Prostate gland (tissue), 2 donors: ENCODE results near the gene RUNDC3A. TPM values are rescaled to one million over a fixed set of nuclear protein-coding genes. Genes with fewer than 3 reads are reported as not detected.

ENCODE experiments used
- DNase-seq: peaks from one replicate; pipeline ENCODE4 v3.0.0-alpha.2; 2019; ENCODE audit warnings: low spot score
- H3K27ac ChIP-seq, 2 donors: fragments of 200-600 bp; sonication (generic); 2 replicates each; pipeline ENCODE4 v1.5.1; 2017 to 2019
- H3K27me3 ChIP-seq: fragments of 200-600 bp; sonication (generic); replicated peaks from 2 replicates; pipeline ENCODE4 v1.5.1; 2019; ENCODE audit not compliant: insufficient read depth
- H3K36me3 ChIP-seq, 2 donors: fragments of 200-600 bp; sonication (generic); 1 replicate in 1 of 2; 2 replicates in 1 of 2; pipeline versions ENCODE4 v1.5.1 to v1.8.1; 2017 to 2019
- H3K4me1 ChIP-seq: fragments of 200-600 bp; sonication (generic); replicated peaks from 2 replicates; pipeline ENCODE4 v1.5.1; 2019
- H3K4me3 ChIP-seq, 2 donors: fragments of 200-600 bp; sonication (generic); 2 replicates each; pipeline ENCODE4 v1.5.1; 2017 to 2019
- H3K9me3 ChIP-seq: fragments of 200-600 bp; sonication (generic); 2 replicates; pipeline ENCODE4 v1.5.1; 2017
- CTCF ChIP-seq, 4 experiments: fragments of 200-600 bp in 2 of 4; fragments of 450-650 bp in 2 of 4; sonication (generic) in 2 of 4; IDR thresholded peaks; 1 replicate in 3 of 4; 2 replicates in 1 of 4; pipeline ENCODE4 v1.5.1; 2016 to 2019; ENCODE audit warnings: antibody characterized with exemption in 4 of 4, mild to moderate bottlenecking in 2 of 4, moderate library complexity in 2 of 4
- POLR2A ChIP-seq: fragments of 450-650 bp; IDR thresholded peaks from one replicate; pipeline ENCODE4 v1.6.1; 2016; ENCODE audit warnings: antibody characterized with exemption, mild to moderate bottlenecking
- POLR2AphosphoS5 ChIP-seq: sonication (generic); formaldehyde crosslinking; IDR thresholded peaks from one replicate; pipeline ENCODE4 v1.6.1; 2017; ENCODE audit warnings: antibody characterized with exemption
- WGBS: methylation state at CpG from one replicate; pipeline ENCODE4 v1.1.5; 2018; 5-methylcytosine and 5-hydroxymethylcytosine counted together
- intact Hi-C: fragments of 100-400 bp; cut with DNase I; formaldehyde crosslinking; loops from one replicate; pipeline ENCODE4 v1.14.2; 2022
- total RNA-seq, 2 donors: library from RNA; depleted of rRNA; stranded (reverse); fragments of >200 nt; gene quantifications; one replicate each; pipeline ENCODE4 v1.1.0, GENCODE V29; 2016

Gene RUNDC3A
- total RNA-seq, 2 donors from 2014 or later, result 0.68 to 2.9 TPM

GRCh38 chr17:44323359-44324091 lies 15.1 kb downstream of the RUNDC3A start:
- H3K9me3 ChIP-seq, result no peaks in the 10 kb centered on the region
- peaks cover 8 to 21% of the 10 kb centered on the region in 2 donors for H3K36me3 ChIP-seq
- intact Hi-C loops, result loop anchor here (2.0 kb wide), 1 partner anchor 21 kb away; the partner anchor contains the start of gene GRN
- peak overlapping the region; percentile 98 to 99 for H3K4me3 ChIP-seq
- no peak overlapping the region for H3K27ac ChIP-seq
- H3K27me3 ChIP-seq, result no peaks in the 10 kb centered on the region
- peaks cover 6% of the 10 kb centered on the region for H3K4me1 ChIP-seq
- WGBS, result 67% methylated on average over 27 of the region's 27 CpGs
- no peak for TF ChIP-seq POLR2AphosphoS5
- no peak for TF ChIP-seq POLR2A
- TF ChIP-seq CTCF (IDR thresholded peaks at IDR 0.05), result no peak
- no peak for DNase-seq

- TF ChIP-seq POLR2AphosphoS5 (no peak), POLR2A (no peak), CTCF (IDR thresholded peaks at IDR 0.05) (no peak)
- Histone ChIP-seq H3K4me1 (peaks cover 6% of the 10 kb centered on the region), H3K27ac (peak overlapping the region; percentile 92 to 93), H3K36me3 (peaks cover 8 to 21% of the 10 kb centered on the region in 2 donors), H3K4me3 (peak overlapping the region; percentile 98 to 99), H3K27me3 (no peaks in the 10 kb centered on the region), H3K9me3 (no peaks in the 10 kb centered on the region)
- WGBS, result under 1% methylated on average over 26 of the region's 38 CpGs
- no peak for DNase-seq
- intact Hi-C loops, result loop anchor here (2.0 kb wide), 1 partner anchor 21 kb away; the partner anchor contains the start of gene GRN
These were observed 15.7 kb downstream of the RUNDC3A start for GRCh38 chr17:44324092-44324570.

GRCh38 chr17:44324571-44325275 lies 16.3 kb downstream of the RUNDC3A start, which contains the start of gene SLC25A39:
Gene SLC25A39, minus strand, starts transcription at chr17:44324823. Its CDS starts 1,261 bp downstream, at chr17:44323562.
- DNase-seq, result peak; percentile 92
- H3K4me1 ChIP-seq, result peaks cover 6% of the 10 kb centered on the region
- H3K4me3 ChIP-seq, result peak within 1 kb of the TSS; percentile 98 to 99
- H3K9me3 ChIP-seq, result no peaks in the 10 kb centered on the region
- peak within 1 kb of the TSS; percentile 92 to 93 for H3K27ac ChIP-seq
- H3K27me3 ChIP-seq, result no peaks in the 10 kb centered on the region
- TF ChIP-seq POLR2A (peak; percentile 62), POLR2AphosphoS5 (peak; percentile 69), CTCF (IDR thresholded peaks at IDR 0.05) (peak in 2 of 4 experiments; percentile 32 to 40)
- intact Hi-C loops, result loop anchor here (2.0 kb wide), 1 partner anchor 20 kb away; the partner anchor contains the start of gene GRN
- under 1% methylated on average over 73 of the region's 85 CpGs for WGBS
- peaks cover 8 to 17% of the 10 kb centered on the region in 2 donors for H3K36me3 ChIP-seq

GRCh38 chr17:44326861-44327444 lies 18.6 kb downstream of the RUNDC3A start:
- intact Hi-C loops, result loop anchor here (2.0 kb wide), 1 partner anchor 108 kb away; the partner anchor contains the start of gene UBTF
- H3K27ac ChIP-seq, result peak overlapping the region in 1 of 2 donors; percentile 92

More at GRCh38 chr17:44326861-44327444, 18.6 kb downstream of the RUNDC3A start:
- WGBS, result 25% methylated on average over 31 of the region's 31 CpGs
- peak; percentile 98 for DNase-seq
- no peaks in the 10 kb centered on the region for H3K36me3 ChIP-seq
- peaks cover 6% of the 10 kb centered on the region for H3K4me1 ChIP-seq
- no peaks in the 10 kb centered on the region for H3K9me3 ChIP-seq
- no peaks in the 10 kb centered on the region for H3K27me3 ChIP-seq
- peak overlapping the region; percentile 98 to 99 for H3K4me3 ChIP-seq
- TF ChIP-seq POLR2AphosphoS5 (peak; percentile 99), POLR2A (no peak), CTCF (IDR thresholded peaks at IDR 0.05) (peak in 2 of 4 experiments; percentile 31 to 55)
